IPS-15b (cell line): ENCODE data around the gene EXD2.

ENCODE experiments used
- H3K27me3 ChIP-seq: one replicate; pipeline ENCODE4 v1.6.1; 2013; ENCODE audit warnings: low read length; ENCODE audit not compliant: control insufficient read depth, insufficient read depth
- H3K36me3 ChIP-seq: one replicate; pipeline ENCODE4 v1.6.1; 2013; ENCODE audit warnings: low read length; ENCODE audit not compliant: control insufficient read depth, insufficient read depth
- H3K4me1 ChIP-seq: one replicate; pipeline ENCODE4 v1.6.1; 2013; ENCODE audit warnings: mild to moderate bottlenecking, low read length; ENCODE audit not compliant: control insufficient read depth, insufficient read depth
- H3K4me3 ChIP-seq: one replicate; pipeline ENCODE4 v1.5.1; 2013; ENCODE audit warnings: low read depth, low read length
- H3K9ac ChIP-seq: one replicate; pipeline ENCODE4 v1.6.1; 2013; ENCODE audit warnings: low read depth, mild to moderate bottlenecking, low read length
- H3K9me3 ChIP-seq: one replicate; pipeline ENCODE4 v1.6.1; 2013; ENCODE audit warnings: mild to moderate bottlenecking, low read length; ENCODE audit not compliant: control insufficient read depth, insufficient read depth

The EXD2 gene

GRCh38 chr14:69191340-69192111 lies at the start of gene EXD2:
Gene EXD2, plus strand, starts transcription at chr14:69191498. Its CDS starts 17,973 bp downstream, at chr14:69209471.
- H3K4me1 ChIP-seq = no peaks in the 10 kb centered on the region
- H3K4me3 ChIP-seq = peak within 1 kb of the TSS; percentile 87
- H3K9ac ChIP-seq = peak within 1 kb of the TSS; percentile 87
- H3K27me3 ChIP-seq = no peaks in the 10 kb centered on the region
- no peaks in the 10 kb centered on the region for H3K9me3 ChIP-seq
- H3K36me3 ChIP-seq = no peaks in the 10 kb centered on the region

GRCh38 chr14:69141550-69141949 lies 49.7 kb upstream of the EXD2 start:
- H3K9ac ChIP-seq = no peak overlapping the region
- H3K4me3 ChIP-seq = no peak overlapping the region
- H3K9me3 ChIP-seq = no peaks in the 10 kb centered on the region
- H3K36me3 ChIP-seq = no peaks in the 10 kb centered on the region
- no peaks in the 10 kb centered on the region for H3K27me3 ChIP-seq
- peaks cover 8% of the 10 kb centered on the region for H3K4me1 ChIP-seq

DNA sequence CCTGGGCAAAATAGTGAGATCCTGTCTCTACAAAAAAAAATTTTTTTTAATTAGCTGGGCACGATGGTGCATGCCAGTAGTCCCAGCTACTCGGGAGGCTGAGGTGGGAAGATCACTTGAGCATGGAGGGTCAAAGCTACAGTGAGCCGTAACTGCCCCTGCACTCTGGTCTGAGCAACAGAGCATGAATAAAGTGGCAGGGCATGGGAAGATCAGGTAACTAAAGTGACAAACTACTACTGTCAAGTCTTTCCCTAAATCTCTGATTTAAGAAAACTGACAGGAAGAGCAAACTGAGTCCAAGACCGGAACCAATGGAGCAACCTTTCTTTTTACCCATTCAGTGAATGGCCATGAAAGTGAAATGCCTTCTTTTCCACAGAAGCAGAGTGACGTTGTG lies 49.2 kb upstream of the EXD2 start:
- Histone ChIP-seq H3K36me3 (no peaks in the 10 kb centered on the region), H3K9me3 (no peaks in the 10 kb centered on the region), H3K9ac (no peak overlapping the region), H3K4me1 (peaks cover 8% of the 10 kb centered on the region), H3K4me3 (no peak overlapping the region), H3K27me3 (no peaks in the 10 kb centered on the region)

DNA sequence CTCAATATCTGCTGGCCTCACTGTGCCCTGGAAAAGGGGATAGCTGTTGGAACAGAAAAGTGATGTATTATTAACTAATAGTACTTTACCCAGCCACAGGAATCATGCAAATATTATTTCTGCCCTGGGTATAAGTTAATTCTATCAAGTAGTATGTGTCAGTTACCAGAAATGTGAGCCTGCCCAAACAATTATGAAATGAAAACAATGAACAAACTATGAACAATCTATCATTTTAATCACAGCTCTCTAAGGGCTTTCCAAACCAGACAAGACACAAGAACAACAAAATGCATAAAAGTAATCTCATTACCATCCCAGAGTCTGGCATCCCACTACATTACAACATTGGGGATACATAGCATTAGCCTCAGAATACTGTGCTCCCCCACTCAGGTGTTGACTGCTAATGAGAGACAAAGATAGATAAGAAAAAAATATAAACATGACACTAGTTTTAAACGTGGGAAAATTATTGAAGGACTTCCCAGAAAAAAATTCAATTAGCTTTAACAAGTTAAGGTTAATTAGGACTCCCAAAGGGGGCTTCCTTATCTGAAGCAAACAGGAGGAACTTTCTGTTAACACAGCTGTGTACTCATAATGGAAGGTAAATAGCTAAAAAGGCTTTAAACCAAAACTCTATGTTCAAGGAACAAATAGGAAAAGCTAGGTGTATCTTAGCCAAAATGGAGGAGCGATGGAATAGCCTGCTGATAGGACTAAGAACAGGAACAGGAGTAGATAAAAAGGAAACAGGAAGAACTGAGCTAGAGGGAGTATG lies 41.6 kb upstream of the EXD2 start:
- Histone ChIP-seq H3K9me3 (no peaks in the 10 kb centered on the region), H3K4me1 (no peaks in the 10 kb centered on the region), H3K9ac (no peak overlapping the region), H3K27me3 (peaks cover 9% of the 10 kb centered on the region), H3K4me3 (no peak overlapping the region), H3K36me3 (no peaks in the 10 kb centered on the region)

- H3K36me3 ChIP-seq = no peaks in the 10 kb centered on the region
These were observed 39.7 kb upstream of the EXD2 start for GRCh38 chr14:69151458-69152180.

GRCh38 chr14:69152181-69152901 lies 39.0 kb upstream of the EXD2 start:
- H3K4me3 ChIP-seq = peak overlapping the region; percentile 86
- no peaks in the 10 kb centered on the region for H3K9me3 ChIP-seq
- H3K4me1 ChIP-seq = no peaks in the 10 kb centered on the region
- peak overlapping the region; percentile 67 for H3K9ac ChIP-seq
- no peaks in the 10 kb centered on the region for H3K36me3 ChIP-seq
- peaks cover 9% of the 10 kb centered on the region for H3K27me3 ChIP-seq

More at GRCh38 chr14:69151458-69152180, 39.7 kb upstream of the EXD2 start:
- Histone ChIP-seq H3K4me3 (peak overlapping the region; percentile 86), H3K4me1 (no peaks in the 10 kb centered on the region), H3K9me3 (no peaks in the 10 kb centered on the region), H3K9ac (peak overlapping the region; percentile 67), H3K27me3 (peaks cover 9% of the 10 kb centered on the region)

DNA sequence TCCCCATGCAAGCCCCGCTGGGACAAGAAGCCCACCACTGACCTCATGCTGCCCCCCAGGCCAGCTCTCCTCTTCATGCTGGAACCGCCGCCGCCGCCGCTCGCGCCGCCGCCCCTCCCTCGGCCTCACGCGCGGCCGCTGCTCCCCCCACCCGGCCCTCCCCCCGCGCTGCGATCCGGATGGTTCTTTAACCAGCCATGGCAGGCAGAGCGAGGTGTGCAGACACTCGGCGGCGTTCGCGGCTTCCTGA lies 38.5 kb upstream of the EXD2 start, which contains the start of gene DCAF5:
DCAF5 (minus strand) TSS at position 218 of the 250 bp plus-strand sequence; CDS start at position 77, 141 bp downstream.
- peak within 1 kb of the TSS; percentile 68 for H3K9ac ChIP-seq
- H3K4me1 ChIP-seq = no peaks in the 10 kb centered on the region
- H3K27me3 ChIP-seq = peaks cover 9% of the 10 kb centered on the region
- no peaks in the 10 kb centered on the region for H3K36me3 ChIP-seq
- H3K4me3 ChIP-seq = peak within 1 kb of the TSS; percentile 86
- H3K9me3 ChIP-seq = no peaks in the 10 kb centered on the region

DNA sequence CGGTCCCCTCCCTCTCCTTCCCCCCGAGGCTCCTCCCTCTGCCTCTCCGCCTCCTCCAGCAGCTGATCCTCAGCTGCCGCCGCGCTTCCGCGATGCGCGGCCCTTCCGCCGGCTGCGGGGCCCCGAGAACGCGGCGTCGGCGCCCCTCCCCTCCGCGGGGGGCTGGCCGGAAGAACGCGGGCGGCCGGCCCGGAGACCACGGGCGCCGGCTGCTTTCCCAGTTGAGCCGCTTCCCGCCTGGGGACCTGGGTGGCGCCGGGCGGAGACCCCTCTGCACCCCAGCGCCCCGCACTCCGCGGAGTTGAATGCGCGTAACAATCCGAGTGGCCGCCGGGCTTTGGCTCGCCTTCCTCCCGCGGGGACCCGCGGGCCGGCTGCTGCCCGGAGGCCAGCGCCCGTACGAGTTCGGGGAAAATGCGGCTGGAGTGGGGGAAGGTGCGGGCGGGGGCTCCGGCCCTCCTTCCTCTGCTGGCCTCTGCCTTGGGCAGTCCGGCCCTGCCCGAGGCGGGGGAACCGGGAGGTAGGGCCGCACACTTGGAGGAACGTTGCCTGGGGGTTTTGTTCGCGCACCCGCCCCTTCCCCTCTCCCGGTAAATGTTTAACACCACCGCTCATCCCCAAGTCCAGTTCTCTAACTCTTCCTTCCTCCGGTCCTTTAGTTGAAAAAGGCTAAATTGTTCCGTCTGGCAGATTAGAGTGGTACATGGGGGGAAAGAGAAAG lies 38.0 kb upstream of the EXD2 start:
- H3K36me3 ChIP-seq = no peaks in the 10 kb centered on the region
- H3K27me3 ChIP-seq = peaks cover 9% of the 10 kb centered on the region
- no peaks in the 10 kb centered on the region for H3K4me1 ChIP-seq
- peak overlapping the region; percentile 68 for H3K9ac ChIP-seq
- H3K9me3 ChIP-seq = no peaks in the 10 kb centered on the region
- H3K4me3 ChIP-seq = peak overlapping the region; percentile 86

DNA sequence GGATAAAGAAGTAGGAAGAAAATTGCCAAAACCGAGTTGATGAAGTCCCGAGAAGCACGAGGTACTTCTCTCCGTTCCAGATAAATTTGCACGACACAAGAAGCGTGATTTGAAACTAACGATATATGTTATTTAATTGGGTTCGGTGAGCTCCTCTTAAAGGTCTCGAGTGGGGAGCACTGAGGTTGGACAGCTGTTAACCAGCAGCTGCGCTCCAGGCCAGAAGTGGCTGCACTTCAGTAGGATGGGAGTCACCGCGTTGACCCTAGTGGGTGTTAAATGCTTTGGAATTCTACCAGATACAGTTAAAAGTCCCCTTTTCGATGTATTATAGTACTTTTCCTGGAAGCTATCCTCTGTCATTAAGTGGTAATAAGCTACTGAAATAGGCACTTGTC lies 37.4 kb upstream of the EXD2 start:
- H3K9me3 ChIP-seq = no peaks in the 10 kb centered on the region
- H3K9ac ChIP-seq = no peak overlapping the region
- no peaks in the 10 kb centered on the region for H3K4me1 ChIP-seq
- peak overlapping the region; percentile 86 for H3K4me3 ChIP-seq
- H3K27me3 ChIP-seq = peaks cover 9% of the 10 kb centered on the region
- no peaks in the 10 kb centered on the region for H3K36me3 ChIP-seq

DNA sequence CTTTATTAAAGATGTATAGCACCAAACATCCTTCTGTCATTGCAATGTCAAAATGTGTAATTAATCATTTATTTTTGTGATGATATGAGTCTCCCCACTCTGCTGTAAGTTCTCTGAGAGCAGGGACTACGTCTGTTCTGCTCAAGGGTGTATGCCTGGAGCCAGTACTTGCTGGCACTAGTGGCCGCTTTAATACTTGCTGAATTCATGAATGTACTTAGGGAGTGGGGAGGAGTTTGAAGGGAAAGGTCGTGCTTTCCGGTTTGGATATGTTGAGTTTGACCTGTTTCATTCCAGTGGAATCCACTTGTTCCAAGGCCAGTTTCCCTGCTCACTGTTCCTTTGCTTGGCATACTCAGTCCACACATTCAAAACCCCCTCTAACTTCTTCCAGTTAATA lies 36.5 kb upstream of the EXD2 start:
- peaks cover 9% of the 10 kb centered on the region for H3K27me3 ChIP-seq
- H3K4me3 ChIP-seq = no peak overlapping the region
- no peaks in the 10 kb centered on the region for H3K36me3 ChIP-seq
- H3K9me3 ChIP-seq = no peaks in the 10 kb centered on the region
- no peaks in the 10 kb centered on the region for H3K4me1 ChIP-seq
- H3K9ac ChIP-seq = no peak overlapping the region

GRCh38 chr14:69156224-69156623 lies 35.1 kb upstream of the EXD2 start:
- no peaks in the 10 kb centered on the region for H3K36me3 ChIP-seq

More at GRCh38 chr14:69156224-69156623, 35.1 kb upstream of the EXD2 start:
- Histone ChIP-seq H3K9me3 (no peaks in the 10 kb centered on the region), H3K27me3 (peaks cover 9% of the 10 kb centered on the region), H3K4me3 (no peak overlapping the region), H3K4me1 (no peaks in the 10 kb centered on the region), H3K9ac (no peak overlapping the region)
